Peyer's patch (tissue), 4 donors: Measurements from ENCODE around the gene NPHP3. TPM values are rescaled to one million over a fixed set of nuclear protein-coding genes. Genes with fewer than 3 reads are reported as not detected.
A peak's percentile ranks its signal among the peaks of the same experiment; 100 is the strongest.

Experiments
- DNase-seq, 3 donors: peaks; one replicate each; pipeline ENCODE4 v3.0.0-alpha.2; 2017 to 2019
- H3K27ac ChIP-seq, 4 donors: fragments of 200-600 bp; sonication (generic); one replicate each; pipeline ENCODE4 v1.5.1; 2016 to 2019
- H3K27me3 ChIP-seq, 2 donors: fragments of 200-600 bp; sonication (generic); one replicate each; pipeline ENCODE4 v1.5.1; 2019
- H3K36me3 ChIP-seq, 3 donors: fragments of 200-600 bp; sonication (generic); one replicate each; pipeline ENCODE4 v1.5.1; 2016 to 2019
- H3K4me1 ChIP-seq, 4 donors: fragments of 200-600 bp; sonication (generic); one replicate each; pipeline ENCODE4 v1.5.1; 2016 to 2019
- H3K4me3 ChIP-seq, 4 donors: fragments of 200-600 bp; sonication (generic); 1 replicate in 3 of 4; 2 replicates in 1 of 4; pipeline ENCODE4 v1.5.1; 2016 to 2019; ENCODE audit warnings: mild to moderate bottlenecking in 1 of 4
- H3K9me3 ChIP-seq, 4 donors: fragments of 200-600 bp; sonication (generic); one replicate each; pipeline ENCODE4 v1.5.1; 2016 to 2019; ENCODE audit warnings: mild to moderate bottlenecking in 1 of 4
- CTCF ChIP-seq, 6 experiments: fragments of 450-650 bp in 4 of 6; fragments of 200-600 bp in 2 of 6; sonication (generic) in 1 of 6; IDR thresholded peaks; one replicate each; pipeline ENCODE4 v1.5.1; 2017 to 2019; ENCODE audit warnings: antibody characterized with exemption in 6 of 6, mild to moderate bottlenecking in 3 of 6, moderate library complexity in 1 of 6
- POLR2A ChIP-seq, 2 donors: fragments of 450-650 bp; IDR thresholded peaks; one replicate each; pipeline ENCODE4 v1.5.1; 2017; ENCODE audit warnings: antibody characterized with exemption in 2 of 2, mild to moderate bottlenecking in 2 of 2, moderate library complexity in 2 of 2
- total RNA-seq, 4 donors: library from RNA; depleted of rRNA; stranded (reverse); fragments of >200 nt; gene quantifications; one replicate each; pipeline ENCODE4 v1.1.0, GENCODE V29; 2016

Gene NPHP3
- total RNA-seq, 4 donors from 2014 or later, result 20.5 to 67.6 (median 45.4) TPM

GRCh38 chr3:132669256-132669777, 52.9 kb downstream of the NPHP3 start:
- Histone ChIP-seq H3K36me3 (peaks cover 0 to 43% (median 0%) of the 10 kb centered on the region in 3 donors), H3K9me3 (no peaks in the 10 kb centered on the region)
- TF ChIP-seq CTCF (IDR thresholded peaks at IDR 0.05) (no peak), POLR2A (IDR thresholded peaks at IDR 0.05) (no peak)

GRCh38 chr3:132665230-132665745, 56.9 kb downstream of the NPHP3 start:
- H3K27ac ChIP-seq, result no peak overlapping the region
- DNase-seq, result no peak
- no peak overlapping the region for H3K4me3 ChIP-seq
- TF ChIP-seq CTCF (IDR thresholded peaks at IDR 0.05) (no peak), POLR2A (IDR thresholded peaks at IDR 0.05) (no peak)
- H3K27me3 ChIP-seq, result no peaks in the 10 kb centered on the region
- H3K9me3 ChIP-seq, result no peaks in the 10 kb centered on the region
- peaks cover 0 to 28% (median 4%) of the 10 kb centered on the region in 4 donors for H3K4me1 ChIP-seq
- H3K36me3 ChIP-seq, result peaks cover 0 to 9% (median 0%) of the 10 kb centered on the region in 3 donors

More at GRCh38 chr3:132669256-132669777, 52.9 kb downstream of the NPHP3 start:
- H3K4me1 ChIP-seq, result no peaks in the 10 kb centered on the region
- H3K4me3 ChIP-seq, result no peak overlapping the region
- H3K27ac ChIP-seq, result no peak overlapping the region
- no peaks in the 10 kb centered on the region for H3K27me3 ChIP-seq
- no peak for DNase-seq

- no peaks in the 10 kb centered on the region for H3K27me3 ChIP-seq
Observed at GRCh38 chr3:132662212-132662611, 60.0 kb downstream of the NPHP3 start.

GRCh38 chr3:132661101-132661500, 61.1 kb downstream of the NPHP3 start:
- no peak for DNase-seq
- Histone ChIP-seq H3K4me1 (peaks cover 0 to 40% (median 4%) of the 10 kb centered on the region in 4 donors), H3K36me3 (no peaks in the 10 kb centered on the region)

More at GRCh38 chr3:132662212-132662611, 60.0 kb downstream of the NPHP3 start:
- Histone ChIP-seq H3K4me3 (peak overlapping the region in 2 of 4 donors; percentile 15 to 66), H3K36me3 (peaks cover 0 to 9% (median 0%) of the 10 kb centered on the region in 3 donors), H3K4me1 (peaks cover 0 to 37% (median 4%) of the 10 kb centered on the region in 4 donors), H3K9me3 (no peaks in the 10 kb centered on the region), H3K27ac (no peak overlapping the region)
- no peak for DNase-seq
- TF ChIP-seq CTCF (IDR thresholded peaks at IDR 0.05) (no peak), POLR2A (IDR thresholded peaks at IDR 0.05) (no peak)

GRCh38 chr3:132660811-132661070, 61.5 kb downstream of the NPHP3 start:
- peaks cover 0 to 43% (median 4%) of the 10 kb centered on the region in 4 donors for H3K4me1 ChIP-seq
- no peaks in the 10 kb centered on the region for H3K9me3 ChIP-seq
- H3K27me3 ChIP-seq, result no peaks in the 10 kb centered on the region
- H3K4me3 ChIP-seq, result peak overlapping the region; percentile 66 to 92 (median 86)
- DNase-seq, result no peak
- TF ChIP-seq CTCF (IDR thresholded peaks at IDR 0.05) (no peak), POLR2A (IDR thresholded peaks at IDR 0.05) (no peak)
- H3K27ac ChIP-seq, result peak overlapping the region; percentile 88 to 95 (median 91)
- no peaks in the 10 kb centered on the region for H3K36me3 ChIP-seq

More at GRCh38 chr3:132661101-132661500, 61.1 kb downstream of the NPHP3 start:
- Histone ChIP-seq H3K9me3 (no peaks in the 10 kb centered on the region), H3K27me3 (no peaks in the 10 kb centered on the region), H3K4me3 (peak overlapping the region; percentile 66 to 92 (median 86)), H3K27ac (peak overlapping the region in 3 of 4 donors; percentile 88 to 95 (median 92))
- TF ChIP-seq POLR2A (IDR thresholded peaks at IDR 0.05) (peak in 1 of 2 donors; percentile 55), CTCF (IDR thresholded peaks at IDR 0.05) (no peak)
